RKO (cell line): Measurements from ENCODE around the gene SEC16A.

Experiments used
- DNase-seq: peaks from one replicate; pipeline ENCODE4 v3.0.0-alpha.2; 2016; ENCODE audit warnings: low spot score

SEC16A gene

DNA sequence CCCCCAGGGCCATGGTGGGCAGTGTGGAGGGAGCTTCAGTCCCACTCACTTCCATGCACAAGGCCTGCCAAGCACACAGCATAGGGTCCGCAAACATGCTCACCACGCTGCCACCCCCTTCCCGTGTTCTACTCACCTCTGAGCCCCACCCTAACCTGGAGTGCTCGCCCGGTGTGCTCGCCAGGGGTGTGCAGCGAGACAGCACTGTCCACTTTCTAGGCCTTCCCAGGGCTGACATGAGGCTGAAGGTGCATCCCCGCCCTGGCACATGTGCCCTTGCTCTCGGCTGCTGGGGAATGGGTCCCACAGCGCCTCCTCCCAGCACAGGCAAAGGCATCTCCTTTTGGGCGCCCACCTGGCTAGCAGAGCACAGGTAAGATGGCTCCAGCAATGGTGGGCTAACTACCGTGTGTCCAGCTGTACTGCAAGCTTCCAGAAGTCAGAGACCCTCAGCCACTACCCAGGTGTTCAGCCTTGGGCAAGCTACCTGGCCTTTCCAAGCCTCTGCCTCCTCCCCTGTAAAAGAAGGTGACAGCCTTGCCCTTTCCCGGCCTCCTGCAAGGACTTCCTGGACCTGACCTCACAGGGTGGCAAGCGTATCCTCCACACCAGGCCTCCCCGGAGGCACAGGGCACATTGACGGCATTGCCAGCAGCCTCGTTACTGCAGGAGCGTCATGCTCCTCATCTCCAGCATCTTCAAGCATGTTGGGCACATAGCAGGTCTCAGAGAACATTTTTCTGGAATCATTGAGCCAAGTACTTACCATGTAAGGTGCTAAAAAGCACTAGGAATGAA lies 4.2 kb upstream of the SEC16A start:
- no peak for DNase-seq

DNA sequence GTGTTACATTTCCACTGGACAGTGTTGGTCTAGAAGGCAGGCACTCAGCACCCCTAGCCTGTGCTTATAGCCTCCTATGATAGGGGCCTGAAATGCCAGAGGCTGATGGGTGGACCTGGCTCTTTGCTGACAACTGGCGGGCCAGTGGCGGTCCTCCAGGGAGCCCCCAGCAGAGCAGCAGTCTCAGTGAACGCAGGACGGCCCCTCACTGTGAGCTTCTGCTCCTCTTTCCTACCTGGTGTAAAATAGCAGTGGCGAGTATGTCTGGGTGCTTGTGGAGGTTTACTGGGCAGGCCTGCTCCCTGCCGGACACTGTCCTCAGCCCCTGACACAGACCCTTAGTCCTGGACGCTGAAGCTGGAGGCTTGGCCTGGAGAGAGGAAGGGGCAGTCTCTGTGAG lies 3.3 kb upstream of the SEC16A start:
- DNase-seq: no peak

DNA sequence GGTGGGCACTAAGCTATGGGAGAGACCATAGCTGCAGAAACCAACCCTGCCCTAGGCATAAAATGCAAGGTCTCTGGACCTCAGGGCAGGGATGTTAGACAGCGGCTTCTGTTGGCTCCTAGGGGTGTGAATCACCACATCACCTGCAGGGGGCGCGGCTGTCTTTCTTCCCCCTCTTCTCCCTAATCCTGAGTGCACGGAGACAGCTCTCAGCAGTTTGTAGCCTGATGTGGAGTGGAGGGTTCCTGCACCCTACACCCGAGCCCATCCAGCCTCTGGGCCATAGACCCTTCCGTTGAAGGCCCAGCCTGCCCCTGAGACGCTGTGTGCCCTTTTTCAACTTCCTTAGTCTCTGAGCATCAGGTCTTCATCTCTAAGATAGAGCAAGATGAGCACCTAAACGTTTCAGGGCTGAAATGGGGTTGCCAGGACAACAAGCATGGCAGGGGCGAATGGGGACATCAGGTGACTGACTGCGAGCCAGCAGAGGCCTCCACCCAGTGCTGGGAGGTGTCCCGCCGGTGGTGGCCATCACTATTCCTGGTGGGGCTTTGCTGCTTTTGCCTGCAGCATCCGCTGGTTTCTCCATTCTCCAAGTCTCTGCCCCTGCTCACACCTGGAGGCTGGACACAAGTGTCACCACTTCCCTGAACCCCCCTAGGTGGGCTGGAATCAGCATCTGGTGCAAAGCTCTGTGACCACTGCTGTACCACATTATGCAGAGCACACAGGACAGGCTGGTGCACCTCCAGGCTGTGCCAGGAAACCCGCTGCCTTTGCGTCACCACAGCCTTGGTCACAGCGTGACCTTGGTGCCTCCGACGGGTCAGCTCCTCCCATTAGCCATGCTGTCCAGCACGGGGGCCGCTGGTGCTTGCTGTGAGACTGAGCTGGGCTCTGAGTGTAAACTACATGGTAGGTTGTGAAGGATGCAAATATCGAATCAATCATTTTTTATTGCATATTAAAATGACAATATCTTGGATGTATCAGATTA lies 2.5 kb upstream of the SEC16A start:
- peak; percentile 88 for DNase-seq

DNA sequence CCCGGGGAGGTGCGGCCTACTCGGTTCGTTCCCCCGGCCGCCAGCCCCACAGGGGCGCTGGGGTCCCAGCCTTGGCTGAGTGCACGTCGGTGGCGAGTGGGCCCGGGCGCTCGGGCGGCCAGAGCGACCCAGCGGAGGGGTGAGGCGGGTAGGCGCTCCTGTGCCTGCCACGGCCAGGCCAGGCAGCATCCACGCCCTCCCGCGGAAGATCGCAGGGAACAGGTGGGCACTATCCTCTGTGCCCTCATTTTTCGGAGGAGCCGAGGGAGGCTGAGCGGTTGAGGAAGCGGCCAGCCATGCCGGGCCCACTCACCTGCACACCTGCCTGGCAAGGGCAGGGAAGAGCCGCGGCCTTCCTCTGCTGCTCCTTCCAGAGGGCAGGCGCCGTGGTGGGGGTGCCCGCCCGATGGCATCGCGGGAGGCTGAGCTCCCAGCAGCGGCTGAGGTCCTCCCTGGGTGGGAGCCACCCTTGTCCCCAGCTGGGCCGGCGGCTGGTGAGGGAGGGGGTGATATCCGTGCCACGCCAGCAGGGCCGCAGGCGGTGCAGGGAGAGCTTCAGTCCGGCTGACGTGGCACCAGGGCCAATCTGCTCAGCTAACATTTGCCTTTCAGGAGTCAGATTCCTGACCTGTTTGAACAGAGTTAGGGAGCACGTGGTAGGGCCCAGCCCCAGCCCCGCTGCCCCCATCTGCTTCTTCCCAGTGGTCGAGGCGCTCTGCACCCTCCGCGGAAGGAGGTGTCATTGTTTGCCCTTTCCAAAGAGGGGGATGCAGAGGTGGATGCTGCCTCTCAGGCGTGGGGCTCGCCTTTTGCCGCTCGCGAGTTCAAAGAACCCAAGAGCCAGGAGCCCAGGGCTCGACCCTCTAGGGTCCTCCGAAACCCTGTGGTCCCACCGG lies 1.6 kb upstream of the SEC16A start:
- DNase-seq: peak; percentile 92

DNA sequence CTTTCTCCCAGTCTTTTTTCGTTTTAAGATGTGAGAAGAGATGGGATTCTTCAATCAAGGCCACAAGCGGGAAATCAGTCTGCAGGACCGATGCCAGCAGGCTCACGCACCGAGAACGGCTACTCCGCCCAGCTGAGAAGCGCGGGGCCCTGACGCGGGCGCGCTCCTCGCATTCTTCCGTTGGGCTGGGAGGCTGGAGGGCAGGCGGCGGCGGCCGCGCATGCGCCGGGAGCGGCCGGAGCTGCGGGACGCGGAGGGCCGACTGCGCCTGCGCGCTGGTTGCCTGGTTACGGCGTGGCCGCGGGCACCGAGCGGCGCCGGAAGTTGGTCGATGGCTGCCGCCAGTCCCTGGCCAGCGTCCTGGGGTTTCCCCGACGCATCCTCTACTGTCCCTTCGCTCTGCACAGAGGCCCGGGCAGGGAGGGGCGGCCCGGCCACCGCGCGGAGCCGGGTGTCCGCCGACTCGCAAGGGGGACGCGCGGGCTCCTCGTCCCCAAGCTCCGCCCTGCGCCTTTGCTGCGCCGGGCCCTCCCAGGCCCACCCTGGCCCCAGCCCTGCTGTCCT lies 831 bp upstream of the SEC16A start:
- peak; percentile 97 for DNase-seq

DNA sequence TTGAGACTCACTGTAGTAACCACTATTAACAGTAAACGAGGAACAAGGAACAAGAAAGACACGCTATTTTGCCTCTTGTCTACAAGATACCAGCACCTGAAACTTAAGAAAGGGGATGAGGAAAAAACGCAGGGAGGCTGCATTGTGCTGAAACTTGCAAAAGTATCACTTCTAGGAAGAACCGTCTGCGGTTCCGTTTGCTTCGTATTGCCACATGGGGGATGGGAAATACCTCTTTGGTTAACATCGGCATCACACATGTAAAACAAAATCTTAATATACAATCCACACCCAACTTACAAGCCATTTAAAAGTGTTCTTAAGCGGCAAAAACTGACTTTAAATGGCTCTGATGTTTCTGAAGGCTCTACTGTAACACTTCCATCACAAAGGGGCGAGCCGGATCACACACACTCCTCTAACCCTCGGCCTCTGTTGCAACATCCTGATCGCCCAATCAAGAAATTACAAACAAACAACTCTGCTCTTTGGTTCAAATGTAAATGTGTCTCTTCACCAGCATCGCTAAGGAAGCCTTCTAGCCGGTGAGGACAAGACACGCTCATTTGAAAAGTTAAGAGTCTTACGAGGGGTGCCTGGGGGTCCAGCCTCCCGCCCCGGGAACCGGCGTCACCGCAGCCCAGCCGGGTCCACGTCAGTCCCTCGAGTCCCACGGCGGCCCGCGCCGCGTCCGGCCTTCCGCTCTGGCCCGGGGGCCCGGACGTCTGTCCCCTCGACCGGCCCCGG lies 621 bp downstream of the SEC16A start:
- DNase-seq: peak; percentile 70

DNA sequence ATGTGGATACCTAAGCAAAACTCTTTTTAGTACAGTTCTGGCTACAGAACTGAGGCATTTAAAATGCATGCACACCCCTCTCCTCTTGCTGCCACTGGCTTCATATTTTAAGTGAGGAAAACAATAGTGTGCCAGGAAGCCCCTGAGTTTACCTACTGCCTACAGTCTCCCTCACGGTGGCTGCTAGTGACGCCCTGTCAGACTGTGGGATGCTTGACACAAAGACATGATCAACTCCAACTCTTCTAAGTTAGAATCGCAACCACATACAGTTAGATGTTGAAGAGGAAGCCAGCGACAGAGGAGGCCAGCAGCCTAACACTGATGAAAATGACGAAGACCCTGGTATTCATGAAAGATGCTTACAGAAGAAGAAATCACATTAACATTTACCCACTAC lies 1.3 kb downstream of the SEC16A start:
- DNase-seq: peak; percentile 35

DNA sequence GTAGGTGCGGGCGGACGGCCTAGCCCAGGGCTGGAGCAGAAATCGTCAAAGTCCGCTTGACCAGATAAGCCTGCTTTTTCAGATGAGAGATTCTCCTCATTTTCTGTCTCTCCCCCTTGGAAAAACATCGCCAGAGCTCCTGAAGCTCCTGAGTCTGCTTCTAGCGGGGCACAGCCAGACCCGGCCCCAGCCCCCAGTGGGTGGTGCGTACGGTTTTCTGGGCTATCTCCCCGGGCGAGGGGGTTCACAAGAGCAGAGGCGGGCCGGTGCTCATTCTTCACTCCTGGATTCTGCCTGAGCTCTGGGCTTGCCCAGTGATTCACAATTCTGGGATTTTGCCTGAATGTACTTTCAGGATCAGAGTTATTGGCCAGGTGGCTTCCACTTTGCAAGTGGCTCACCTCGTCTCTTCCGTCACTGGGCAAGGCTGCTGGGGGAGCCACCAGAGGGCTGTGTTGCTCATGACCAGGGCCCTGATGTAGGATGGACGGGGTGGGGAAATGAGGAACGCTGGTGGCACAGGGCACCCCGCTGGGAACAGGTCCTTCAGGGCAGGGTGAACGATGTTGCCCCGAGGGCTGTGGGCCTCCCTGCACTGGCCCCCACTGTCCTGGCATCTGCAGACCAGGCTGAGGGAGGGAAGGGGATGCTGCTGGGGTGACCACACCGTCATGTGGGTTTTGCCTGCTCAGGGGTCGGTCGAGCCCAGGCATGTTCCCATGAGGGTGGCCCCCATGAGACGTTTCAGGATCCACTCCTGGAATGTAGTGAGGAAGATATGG lies 6.3 kb downstream of the SEC16A start:
- no peak for DNase-seq

DNA sequence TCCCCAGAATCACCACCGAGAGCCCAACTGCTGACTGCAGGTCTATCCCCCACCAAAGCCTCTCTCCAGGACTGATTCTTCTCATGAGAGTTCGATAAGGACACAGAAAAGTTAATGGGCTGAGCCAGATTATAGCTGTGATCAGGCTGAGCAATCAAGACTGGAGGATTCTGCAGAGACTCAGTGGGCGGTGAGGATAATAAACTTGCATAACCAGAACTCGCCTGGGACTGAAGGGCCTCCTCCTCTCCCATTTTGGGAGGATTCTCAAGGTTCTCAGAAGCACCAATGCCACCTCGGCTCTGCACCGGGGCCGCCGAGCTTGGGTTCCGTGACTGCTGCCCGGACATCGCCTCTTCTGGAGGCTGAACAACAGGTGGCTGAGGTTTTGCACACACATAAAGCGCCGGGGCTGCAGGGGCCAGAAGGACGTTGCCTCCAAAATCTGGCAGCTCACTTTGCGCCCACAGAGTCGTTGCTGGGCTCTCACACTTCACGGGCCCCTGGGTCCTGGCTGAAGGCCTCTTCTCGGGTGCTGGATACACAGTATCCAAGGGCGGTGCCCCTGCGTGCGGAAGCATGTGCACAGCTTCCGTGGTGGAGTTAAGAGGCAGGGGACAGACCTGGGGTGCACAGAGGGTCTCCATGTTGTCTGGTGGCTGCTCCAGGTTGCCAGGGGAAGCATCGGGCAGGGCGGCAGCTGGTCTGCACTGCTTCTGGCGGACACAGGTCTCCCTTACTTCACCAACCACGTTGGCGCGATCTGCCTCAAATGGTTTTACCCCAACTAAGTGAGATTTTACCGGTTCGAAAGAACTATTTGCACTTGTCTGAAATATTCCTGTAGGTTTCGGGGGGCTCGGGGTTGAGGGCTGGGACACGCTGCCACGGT lies 7.6 kb downstream of the SEC16A start:
- DNase-seq: no peak

DNA sequence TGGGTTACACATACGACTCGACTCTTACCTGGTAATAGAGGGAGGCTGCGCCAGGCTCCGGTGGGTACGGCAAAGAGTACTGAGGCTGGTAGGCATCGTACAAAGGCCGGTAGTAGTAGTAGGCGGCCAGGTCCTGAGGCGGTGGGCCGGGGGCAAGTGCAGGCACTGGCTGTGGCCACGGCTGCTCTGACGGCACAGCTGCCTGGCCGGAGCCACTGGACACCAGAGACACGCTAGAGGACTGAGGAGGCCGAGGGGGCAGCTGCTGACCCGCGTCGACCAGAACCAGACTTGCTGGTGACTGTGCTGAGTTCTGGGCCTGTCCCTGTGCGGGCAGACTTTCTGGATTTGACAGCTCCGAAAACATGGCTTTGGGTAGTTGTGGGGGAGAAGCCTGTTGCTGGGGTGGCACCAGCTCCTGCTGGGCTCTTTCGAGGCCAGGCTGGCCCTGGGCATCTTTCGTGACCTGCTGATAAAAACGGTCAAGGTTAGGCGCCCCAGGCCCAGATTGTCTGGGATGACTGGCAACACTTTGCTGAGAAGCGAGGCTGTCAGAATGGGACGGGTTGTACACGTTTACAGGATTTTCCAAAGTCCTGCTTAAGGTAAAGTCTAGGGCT lies 8.7 kb downstream of the SEC16A start:
- no peak for DNase-seq

DNA sequence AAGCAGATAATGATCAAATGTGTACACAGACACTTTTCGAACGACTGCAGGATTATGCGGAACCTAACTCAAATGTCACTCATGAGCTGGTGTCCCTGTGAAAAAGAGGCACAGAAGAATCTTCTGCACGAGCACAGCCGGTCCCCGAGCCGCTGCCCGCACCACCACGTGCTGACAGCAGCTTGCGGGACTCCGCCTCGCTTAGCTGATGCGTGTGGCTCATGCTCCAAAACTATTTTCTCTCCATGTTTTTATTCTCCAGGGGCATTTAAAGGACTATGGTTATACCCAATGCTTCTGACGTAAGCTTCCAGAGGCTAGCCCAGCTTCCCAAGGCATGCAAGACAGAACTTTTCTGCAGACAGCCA lies 9.5 kb downstream of the SEC16A start:
- DNase-seq: no peak

DNA sequence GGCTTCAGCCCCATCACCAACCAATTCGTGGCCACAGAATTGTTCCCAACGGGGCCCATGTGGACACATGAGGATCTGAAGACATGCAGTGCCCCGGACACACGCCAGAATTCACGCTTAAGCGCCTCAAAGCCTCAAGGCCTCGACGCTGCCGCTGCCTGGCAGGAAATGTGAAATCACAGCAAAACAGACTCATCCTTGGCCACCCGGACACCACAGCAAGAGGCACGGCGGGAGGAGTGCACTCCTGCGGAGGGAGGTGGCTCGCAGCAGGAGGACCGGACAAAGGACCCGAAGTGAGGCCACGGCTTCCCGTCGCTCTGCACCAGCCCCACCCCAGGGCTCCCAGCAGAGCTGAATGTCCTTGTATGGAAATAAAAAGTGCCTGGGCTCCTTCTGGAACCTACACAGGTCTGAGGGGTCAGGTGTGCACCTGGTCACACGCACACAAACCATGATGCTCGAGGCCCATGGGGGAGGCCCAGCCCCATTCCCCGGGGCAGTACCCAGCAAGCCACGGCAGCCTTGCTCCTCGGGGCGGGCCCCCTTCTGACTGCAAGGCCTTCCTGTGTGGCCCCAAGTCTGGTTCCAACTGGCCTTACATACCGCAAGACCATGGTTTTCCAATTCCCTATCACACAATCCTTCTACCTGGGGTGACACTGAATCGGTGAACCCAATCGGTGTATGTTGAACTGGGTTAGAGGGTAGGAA lies 10.0 kb downstream of the SEC16A start:
- DNase-seq: no peak

DNA sequence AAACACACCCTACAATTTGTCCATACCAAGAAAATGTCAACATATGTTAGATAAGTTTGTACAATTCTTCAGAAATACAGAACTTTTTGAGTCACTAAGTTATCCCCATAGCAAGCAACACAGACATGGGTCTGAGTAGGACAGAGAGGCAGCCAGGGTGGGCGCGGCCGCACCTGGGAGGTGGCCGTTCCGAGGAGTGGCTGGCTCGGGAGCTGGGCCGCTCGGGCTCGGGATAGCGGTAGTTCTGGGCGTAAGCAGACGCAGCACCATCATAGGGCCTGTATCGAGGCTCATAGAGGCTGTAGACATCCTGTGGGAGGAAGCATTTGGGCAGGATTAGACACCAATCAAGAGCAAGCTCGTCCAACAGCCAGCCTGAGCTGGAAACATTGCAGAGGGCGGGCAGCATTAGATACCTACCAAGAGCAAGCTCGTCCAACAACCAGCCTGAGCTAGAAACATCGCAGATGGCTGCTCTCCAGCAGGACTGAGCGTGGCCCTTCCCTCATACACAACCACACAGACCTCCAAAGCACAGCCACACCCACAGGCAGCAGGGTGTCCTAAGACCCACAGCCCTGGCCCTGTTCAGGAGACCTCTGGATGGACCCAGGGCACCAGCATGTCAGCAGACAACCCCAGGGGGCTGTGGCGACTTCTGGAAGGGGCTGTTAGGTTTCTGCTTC lies 10.9 kb downstream of the SEC16A start:
- DNase-seq: no peak

DNA sequence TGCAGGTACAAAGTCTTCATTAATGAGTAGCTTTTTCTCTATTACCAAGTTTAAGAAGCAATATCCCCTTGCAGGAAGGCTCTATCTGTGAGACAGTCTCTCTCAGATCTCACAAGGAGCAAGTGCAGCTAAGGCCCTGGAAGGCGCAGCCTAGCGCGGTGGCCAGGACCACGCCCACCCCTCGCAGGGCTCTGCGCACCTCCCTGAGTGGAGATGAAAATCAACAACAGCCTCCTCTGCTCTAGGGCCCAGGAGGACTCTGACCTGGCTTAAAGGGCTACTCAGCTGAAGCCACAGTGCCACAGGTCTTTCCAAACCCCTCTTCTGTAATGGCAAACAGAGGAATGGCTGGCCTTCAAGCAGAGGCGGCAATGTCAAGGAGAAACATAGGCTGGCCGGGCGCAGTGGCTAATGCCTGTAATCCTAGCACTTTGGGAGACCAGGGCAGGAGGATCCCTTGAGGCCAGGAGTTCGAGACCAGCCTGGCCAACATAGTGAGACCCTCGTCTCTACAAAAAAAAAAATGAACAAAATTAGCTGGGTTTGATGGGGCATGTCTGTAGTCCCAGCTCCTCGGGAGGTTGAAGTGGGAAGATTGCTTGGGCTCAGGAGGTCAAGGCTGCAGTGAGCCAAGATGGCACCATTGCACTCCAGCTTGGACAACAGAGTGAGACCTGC lies 11.9 kb downstream of the SEC16A start:
- no peak for DNase-seq

DNA sequence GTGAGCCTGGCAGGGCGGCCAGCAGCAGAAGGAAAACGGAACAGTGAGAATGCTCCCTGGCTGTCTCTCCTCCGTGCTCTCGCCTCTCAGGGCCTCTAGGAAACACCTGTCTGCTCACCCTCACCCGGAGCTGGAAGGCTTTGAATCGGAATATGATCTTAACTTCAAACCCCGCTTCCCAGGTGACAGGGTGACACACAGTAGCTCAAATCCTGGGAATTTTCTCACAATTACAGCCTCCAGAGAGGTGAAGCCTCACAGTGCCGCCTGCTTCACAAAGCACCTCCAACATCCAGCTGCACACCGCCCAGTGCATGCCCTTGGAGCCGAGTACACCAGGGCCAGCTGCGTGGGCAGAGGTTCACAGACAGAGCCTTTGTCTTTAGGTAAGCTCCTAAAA lies 12.5 kb downstream of the SEC16A start:
- DNase-seq: no peak

DNA sequence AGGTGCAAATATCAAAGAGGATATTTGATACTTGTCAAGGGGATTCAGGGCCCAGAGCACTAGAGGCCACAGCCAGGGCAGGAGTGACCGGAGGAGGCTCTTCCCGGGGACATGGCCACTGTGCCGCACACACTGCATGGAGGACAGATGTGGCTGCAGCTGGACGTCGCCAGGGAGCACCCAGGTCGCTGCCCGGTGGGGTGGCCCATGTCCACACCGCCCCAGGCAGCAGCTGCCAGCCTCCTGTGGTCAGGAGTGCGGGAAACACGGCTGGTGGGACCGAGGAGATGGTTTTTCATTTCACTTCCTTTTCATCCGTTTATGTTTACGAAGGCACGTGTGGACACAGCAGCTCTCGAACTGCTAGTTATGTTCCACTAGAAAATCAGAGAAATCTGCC lies 15.1 kb downstream of the SEC16A start:
- DNase-seq: no peak

DNA sequence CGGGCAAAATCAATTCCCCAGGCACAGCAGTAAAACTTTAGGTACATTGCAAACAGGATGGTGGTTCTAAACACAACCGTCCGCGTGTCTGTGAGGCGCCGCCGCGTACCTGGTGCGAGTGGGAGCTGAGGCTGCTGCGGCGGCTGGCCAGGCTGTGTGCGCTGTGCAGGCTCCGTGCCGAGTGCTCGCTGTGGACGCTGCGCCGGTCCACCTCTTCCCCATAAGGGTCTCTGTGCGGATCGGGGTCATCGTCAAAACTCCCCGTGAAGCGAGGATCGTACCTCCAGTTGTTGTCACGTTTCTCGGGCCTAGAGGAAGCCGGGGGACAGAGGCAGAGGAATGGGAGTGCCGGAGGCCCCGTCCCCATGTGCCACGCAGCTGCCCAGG lies 16.7 kb downstream of the SEC16A start:
- no peak for DNase-seq
